ENCODE results near the gene ABHD11. TPM values are rescaled to one million over a fixed set of nuclear protein-coding genes. Genes with fewer than 3 reads are reported as not detected.
"Not testable (repeated sequence)": the region's sequence is repeated elsewhere in the genome, so short reads cannot be mapped to it uniquely, and the experiment has no call there.

The ABHD11 gene
- total and polyA plus RNA-seq, 9 of the 15 experiments (the other 6 are each of a cell fraction or from before 2014, with no cell fraction given) = 7.7 to 44.2 (median 18.9) TPM

GRCh38 chr7:73721377-73721817 is 17.2 kb downstream of the ABHD11 start (continued):
- TF ChIP-seq AFF4 (CRISPR knock-in tag; IDR thresholded peaks at IDR 0.05) = no peak

GRCh38 chr7:73720443-73720842 is 18.2 kb downstream of the ABHD11 start:
- H2AFZ ChIP-seq (ENCODE audit: low read depth, low read length); H3K9me1 ChIP-seq (ENCODE audit: control insufficient read depth, insufficient read depth, low read length); H3K36me3 ChIP-seq (ENCODE audit: control insufficient read depth, insufficient read depth, low read length); DNase-seq (ENCODE audit: extremely low read depth in 1 of 4, low spot score in 3 of 4); ATAC-seq; H3K4me3 ChIP-seq; H3K27me3 ChIP-seq (ENCODE audit: control insufficient read depth in 2 of 2, insufficient read depth in 2 of 2, low read length in 2 of 2); CTCF ChIA-PET (ENCODE audit: low intra/inter-chr PET ratio); H3K9me3 ChIP-seq (replicated peaks; ENCODE audit: control insufficient read depth, insufficient read depth, low read depth, low read length); FAIRE-seq; BruUV-seq (replicated peaks); H3K4me2 ChIP-seq (ENCODE audit: insufficient read depth, low read length); in situ Hi-C loops (cut with MboI); H3K27ac ChIP-seq (ENCODE audit: extremely low read depth, low read depth, low read length); H3K9ac ChIP-seq (ENCODE audit: insufficient read depth in 1 of 2, low read depth in 2 of 2, low read length in 2 of 2); intact Hi-C loops (cut with micrococcal nuclease): not testable (repeated sequence)
- peaks cover 27% of the 10 kb centered on the region for H4K20me1 ChIP-seq (replicated peaks; ENCODE audit: control insufficient read depth, insufficient read depth, low read length)
- H3K4me1 ChIP-seq (replicated peaks in 1 of 2; ENCODE audit: control insufficient read depth in 2 of 2, insufficient read depth in 2 of 2, low read length in 2 of 2) = peaks cover 17 to 46% of the 10 kb centered on the region in 2 experiments
- H3K79me2 ChIP-seq (ENCODE audit: control insufficient read depth, insufficient read depth, low read length) = peaks cover 10% of the 10 kb centered on the region; the same call in 2 of the 3 replicates
- POLR2A ChIA-PET = interaction anchor here (0.7 to 1.9 kb wide), 8 partner anchors 16 to 147 kb away, joined by 3 to 6 read pairs (median 4); no protein-coding TSS in a partner anchor
- 76% methylated on average over 7 of the region's 9 CpGs for WGBS (ENCODE audit: insufficient coverage, low coverage, missing lambda C conversion rate)

Data from K562 (cell line).